ENCODE measurements around the gene SDHB.

SDHB gene

GRCh38 chr1:17075470-17076255, 21.8 kb upstream of the SDHB start:
- H3K36me3 ChIP-seq (ENCODE audit: control insufficient read depth in 1 of 2, insufficient read depth in 2 of 2, low read depth in 1 of 2, low read length in 2 of 2) = peaks cover 0 to 51% of the 10 kb centered on the region in 2 experiments
- 81% methylated on average over 16 of the region's 17 CpGs for WGBS
- H2BK120ac ChIP-seq (ENCODE audit: low read depth, low read length) = no peak overlapping the region
- no peak overlapping the region for H3K4me3 ChIP-seq (ENCODE audit: insufficient read depth in 1 of 2, low read depth in 1 of 2, low read length in 2 of 2)
- H2BK5ac ChIP-seq (ENCODE audit: low read depth, low read length, poor library complexity, severe bottlenecking) = no peak overlapping the region
- peak; percentile 21 for DNase-seq
- H3K27me3 ChIP-seq (ENCODE audit: control insufficient read depth in 1 of 2, insufficient read depth in 1 of 2, low read length in 2 of 2) = peaks cover 0 to 43% of the 10 kb centered on the region in 2 experiments
- H3K9ac ChIP-seq (ENCODE audit: low read length) = no peak overlapping the region
- no peak overlapping the region for H3K27ac ChIP-seq (ENCODE audit: low read length, poor library complexity, severe bottlenecking)
- no peak overlapping the region for H2BK12ac ChIP-seq (ENCODE audit: low read length in 2 of 2)
- H2AK5ac ChIP-seq (ENCODE audit: low read length, severe bottlenecking) = no peak overlapping the region
- no peak overlapping the region for H3K18ac ChIP-seq (ENCODE audit: low read depth in 1 of 2, low read length in 2 of 2)
- H3K4me2 ChIP-seq (ENCODE audit: low read length, poor library complexity, severe bottlenecking) = no peak overlapping the region
- no peak overlapping the region for H2AFZ ChIP-seq (ENCODE audit: low read depth, low read length)
- no peak overlapping the region for H3K23ac ChIP-seq (ENCODE audit: low read length in 2 of 2)
- no peak overlapping the region for H4K8ac ChIP-seq (ENCODE audit: low read length)
- H2BK15ac ChIP-seq (ENCODE audit: low read depth, poor library complexity, severe bottlenecking) = no peak overlapping the region
- no peaks in the 10 kb centered on the region for H3K4me1 ChIP-seq (ENCODE audit: control insufficient read depth, insufficient read depth, low read depth, low read length)
- H3K14ac ChIP-seq (ENCODE audit: low read length in 2 of 2) = no peak overlapping the region
- H4K91ac ChIP-seq (ENCODE audit: low read length) = no peak overlapping the region
- peaks cover 3% of the 10 kb centered on the region for H3K9me3 ChIP-seq (ENCODE audit: control insufficient read depth, low read length)
- H3K79me1 ChIP-seq (replicated peaks; ENCODE audit: low read length, poor library complexity, severe bottlenecking) = no peaks in the 10 kb centered on the region
- H3K4ac ChIP-seq (ENCODE audit: low read depth in 1 of 2, low read length in 2 of 2) = no peak overlapping the region

DNA sequence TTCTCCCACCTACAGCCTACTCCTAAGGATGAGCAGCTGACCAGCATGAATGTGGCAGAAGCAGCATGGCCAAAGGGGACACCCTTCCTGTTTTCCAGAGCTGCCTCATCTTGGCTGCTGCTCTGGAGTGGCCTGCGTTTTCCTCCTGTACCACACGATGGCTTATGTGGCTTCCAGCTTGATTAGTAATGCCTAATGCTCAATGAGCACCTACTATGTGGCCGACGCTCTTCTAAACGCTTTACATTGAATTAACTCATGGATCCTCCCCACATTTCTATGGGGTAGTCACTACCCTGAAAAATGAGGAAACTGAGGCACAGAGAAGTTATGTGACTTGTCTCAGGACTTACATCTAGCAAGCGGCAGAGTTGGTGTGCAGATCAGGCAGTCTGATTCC, 18.0 kb upstream of the SDHB start:
- H2BK5ac ChIP-seq (ENCODE audit: low read depth, low read length, poor library complexity, severe bottlenecking) = no peak overlapping the region
- no peak overlapping the region for H3K14ac ChIP-seq (ENCODE audit: low read length in 2 of 2)
- H2BK15ac ChIP-seq (ENCODE audit: low read depth, poor library complexity, severe bottlenecking) = no peak overlapping the region
- peaks cover 0 to 62% of the 10 kb centered on the region in 2 experiments for H3K36me3 ChIP-seq (ENCODE audit: control insufficient read depth in 1 of 2, insufficient read depth in 2 of 2, low read depth in 1 of 2, low read length in 2 of 2)
- no peak overlapping the region for H3K4ac ChIP-seq (ENCODE audit: low read depth in 1 of 2, low read length in 2 of 2)
- H3K4me3 ChIP-seq (ENCODE audit: insufficient read depth in 1 of 2, low read depth in 1 of 2, low read length in 2 of 2) = no peak overlapping the region
- WGBS = 85% methylated on average over 3 of the region's 6 CpGs
- H3K9ac ChIP-seq (ENCODE audit: low read length) = no peak overlapping the region
- H2AK5ac ChIP-seq (ENCODE audit: low read length, severe bottlenecking) = no peak overlapping the region
- no peak for DNase-seq
- no peak overlapping the region for H3K27ac ChIP-seq (ENCODE audit: low read length, poor library complexity, severe bottlenecking)
- no peak overlapping the region for H2BK120ac ChIP-seq (ENCODE audit: low read depth, low read length)
- no peak overlapping the region for H3K23ac ChIP-seq (ENCODE audit: low read length in 2 of 2)
- no peaks in the 10 kb centered on the region for H3K9me3 ChIP-seq (ENCODE audit: control insufficient read depth, low read length)
- H3K79me1 ChIP-seq (replicated peaks; ENCODE audit: low read length, poor library complexity, severe bottlenecking) = no peaks in the 10 kb centered on the region
- H3K4me1 ChIP-seq (ENCODE audit: control insufficient read depth, insufficient read depth, low read depth, low read length) = peaks cover 2% of the 10 kb centered on the region
- H2AFZ ChIP-seq (ENCODE audit: low read depth, low read length) = no peak overlapping the region
- no peak overlapping the region for H2BK12ac ChIP-seq (ENCODE audit: low read length in 2 of 2)
- H4K91ac ChIP-seq (ENCODE audit: low read length) = no peak overlapping the region
- H4K8ac ChIP-seq (ENCODE audit: low read length) = no peak overlapping the region
- no peak overlapping the region for H3K4me2 ChIP-seq (ENCODE audit: low read length, poor library complexity, severe bottlenecking)
- peaks cover 0 to 63% of the 10 kb centered on the region in 2 experiments for H3K27me3 ChIP-seq (ENCODE audit: control insufficient read depth in 1 of 2, insufficient read depth in 1 of 2, low read length in 2 of 2)
- no peak overlapping the region for H3K18ac ChIP-seq (ENCODE audit: low read depth in 1 of 2, low read length in 2 of 2)

DNA sequence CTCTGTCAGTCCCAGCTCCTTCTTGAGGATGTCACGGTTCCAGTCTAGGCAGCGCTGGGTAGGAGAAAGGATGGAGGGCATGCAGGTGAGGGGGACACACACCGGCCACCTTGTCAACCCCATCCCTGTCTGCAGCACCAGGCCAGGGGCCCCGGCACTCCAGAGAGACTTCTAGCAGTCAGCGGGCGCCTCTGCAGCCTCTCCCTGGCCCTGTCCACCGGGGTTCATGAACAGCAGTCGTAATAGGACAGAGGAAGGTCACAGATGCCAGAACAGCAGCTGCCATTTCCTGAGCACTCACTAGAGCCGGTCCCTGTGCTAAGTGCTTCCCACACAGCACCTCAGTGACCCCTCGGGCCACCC, 16.3 kb upstream of the SDHB start:
- H3K14ac ChIP-seq (ENCODE audit: low read length in 2 of 2) = no peak overlapping the region
- DNase-seq = no peak
- H3K79me1 ChIP-seq (replicated peaks; ENCODE audit: low read length, poor library complexity, severe bottlenecking) = no peaks in the 10 kb centered on the region
- H4K91ac ChIP-seq (ENCODE audit: low read length) = no peak overlapping the region
- no peak overlapping the region for H3K27ac ChIP-seq (ENCODE audit: low read length, poor library complexity, severe bottlenecking)
- peaks cover 0 to 68% of the 10 kb centered on the region in 2 experiments for H3K27me3 ChIP-seq (ENCODE audit: control insufficient read depth in 1 of 2, insufficient read depth in 1 of 2, low read length in 2 of 2)
- H3K4me2 ChIP-seq (ENCODE audit: low read length, poor library complexity, severe bottlenecking) = no peak overlapping the region
- H2AFZ ChIP-seq (ENCODE audit: low read depth, low read length) = no peak overlapping the region
- no peak overlapping the region for H3K23ac ChIP-seq (ENCODE audit: low read length in 2 of 2)
- no peak overlapping the region for H3K4me3 ChIP-seq (ENCODE audit: insufficient read depth in 1 of 2, low read depth in 1 of 2, low read length in 2 of 2)
- H2BK15ac ChIP-seq (ENCODE audit: low read depth, poor library complexity, severe bottlenecking) = no peak overlapping the region
- WGBS = 74% methylated on average over 10 of the region's 10 CpGs
- no peak overlapping the region for H2BK12ac ChIP-seq (ENCODE audit: low read length in 2 of 2)
- H3K9me3 ChIP-seq (ENCODE audit: control insufficient read depth, low read length) = peaks cover under 1% of the 10 kb centered on the region
- no peak overlapping the region for H2AK5ac ChIP-seq (ENCODE audit: low read length, severe bottlenecking)
- peaks cover 2% of the 10 kb centered on the region for H3K4me1 ChIP-seq (ENCODE audit: control insufficient read depth, insufficient read depth, low read depth, low read length)
- no peak overlapping the region for H2BK5ac ChIP-seq (ENCODE audit: low read depth, low read length, poor library complexity, severe bottlenecking)
- H3K36me3 ChIP-seq (ENCODE audit: control insufficient read depth in 1 of 2, insufficient read depth in 2 of 2, low read depth in 1 of 2, low read length in 2 of 2) = peaks cover 0 to 60% of the 10 kb centered on the region in 2 experiments
- H3K18ac ChIP-seq (ENCODE audit: low read depth in 1 of 2, low read length in 2 of 2) = no peak overlapping the region
- no peak overlapping the region for H3K9ac ChIP-seq (ENCODE audit: low read length)
- H3K4ac ChIP-seq (ENCODE audit: low read depth in 1 of 2, low read length in 2 of 2) = no peak overlapping the region
- no peak overlapping the region for H2BK120ac ChIP-seq (ENCODE audit: low read depth, low read length)
- no peak overlapping the region for H4K8ac ChIP-seq (ENCODE audit: low read length)

DNA sequence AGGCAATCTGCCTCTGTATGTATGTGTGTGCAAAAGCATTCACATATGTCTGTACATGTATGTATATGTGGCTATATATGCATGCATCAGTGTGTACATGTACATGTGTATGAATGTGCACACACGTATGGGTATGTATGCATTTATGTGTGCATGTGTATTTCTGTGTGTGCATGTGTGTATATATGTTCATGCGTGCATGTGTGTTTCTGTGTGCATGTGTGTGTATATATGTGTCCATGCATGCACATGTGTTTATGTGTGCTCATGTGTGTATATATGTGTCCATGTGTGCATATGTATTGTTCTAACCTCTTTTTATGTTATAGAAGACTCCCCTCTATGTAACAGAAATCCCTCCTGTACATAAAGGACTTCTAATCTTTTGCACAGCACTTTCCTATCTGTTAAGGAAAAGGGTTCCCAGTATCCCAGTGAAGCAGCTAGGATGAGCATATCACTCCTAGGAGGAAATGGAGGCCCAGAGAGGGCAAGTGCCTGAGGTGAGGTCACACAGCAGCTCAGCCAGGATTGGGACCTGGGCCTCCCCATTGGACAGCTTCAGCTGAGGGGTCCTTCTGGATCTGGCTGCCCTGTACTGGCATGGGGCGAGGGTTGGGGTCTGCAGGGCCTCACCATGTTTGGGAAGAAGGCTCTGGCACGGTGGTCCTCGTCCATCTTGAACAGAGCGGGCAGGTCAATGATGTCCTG, 15.8 kb upstream of the SDHB start:
- Histone ChIP-seq H3K27ac (ENCODE audit: low read length, poor library complexity, severe bottlenecking) (no peak overlapping the region), H3K27me3 (ENCODE audit: control insufficient read depth in 1 of 2, insufficient read depth in 1 of 2, low read length in 2 of 2) (peaks cover 0 to 63% of the 10 kb centered on the region in 2 experiments), H4K8ac (ENCODE audit: low read length) (no peak overlapping the region), H2AFZ (ENCODE audit: low read depth, low read length) (no peak overlapping the region), H3K14ac (ENCODE audit: low read length in 2 of 2) (no peak overlapping the region), H3K9ac (ENCODE audit: low read length) (no peak overlapping the region), H2BK120ac (ENCODE audit: low read depth, low read length) (no peak overlapping the region), H2BK12ac (ENCODE audit: low read length in 2 of 2) (no peak overlapping the region), H2BK15ac (ENCODE audit: low read depth, poor library complexity, severe bottlenecking) (no peak overlapping the region), H3K18ac (ENCODE audit: low read depth in 1 of 2, low read length in 2 of 2) (no peak overlapping the region), H3K4me2 (ENCODE audit: low read length, poor library complexity, severe bottlenecking) (no peak overlapping the region), H3K9me3 (ENCODE audit: control insufficient read depth, low read length) (peaks cover 5% of the 10 kb centered on the region), H3K79me1 (replicated peaks; ENCODE audit: low read length, poor library complexity, severe bottlenecking) (no peaks in the 10 kb centered on the region), H4K91ac (ENCODE audit: low read length) (no peak overlapping the region), H2BK5ac (ENCODE audit: low read depth, low read length, poor library complexity, severe bottlenecking) (no peak overlapping the region), H3K4me3 (ENCODE audit: insufficient read depth in 1 of 2, low read depth in 1 of 2, low read length in 2 of 2) (no peak overlapping the region), H3K23ac (ENCODE audit: low read length in 2 of 2) (no peak overlapping the region), H2AK5ac (ENCODE audit: low read length, severe bottlenecking) (no peak overlapping the region), H3K4ac (ENCODE audit: low read depth in 1 of 2, low read length in 2 of 2) (no peak overlapping the region), H3K36me3 (ENCODE audit: control insufficient read depth in 1 of 2, insufficient read depth in 2 of 2, low read depth in 1 of 2, low read length in 2 of 2) (peaks cover 0 to 55% of the 10 kb centered on the region in 2 experiments), H3K4me1 (ENCODE audit: control insufficient read depth, insufficient read depth, low read depth, low read length) (peaks cover 2% of the 10 kb centered on the region)
- no peak for DNase-seq
- WGBS = 81% methylated on average over 6 of the region's 6 CpGs

All from mesenchymal stem cell (in vitro differentiated cells and primary cell).